Sciatic nerve (tissue), 2 donors: Measurements from ENCODE around the gene MECP2. TPM values are rescaled to one million over a fixed set of nuclear protein-coding genes. Genes with fewer than 3 reads are reported as not detected.

Experiments used
- ATAC-seq: fragments of 200-7000 bp; cut with Tn5 transposase; one replicate; pipeline ENCODE4 v1.9.1; 2020; ENCODE audit warnings: mild to moderate bottlenecking, moderate library complexity
- DNase-seq: peaks from one replicate; pipeline ENCODE4 v3.0.0-alpha.2; 2020; ENCODE audit warnings: low spot score
- intact Hi-C: fragments of 100-400 bp; cut with DNase I; formaldehyde crosslinking; loops from one replicate; pipeline ENCODE4 v1.14.2; 2022
- total RNA-seq: library from RNA; stranded (reverse); fragmentation: NEBNext Ultra II Directional; extraction: Animal tissue kit (Norgen Biotek cat#: 25700); gene quantifications from one replicate; pipeline ENCODE4 v1.2.1, GENCODE V29; 2021
- donor health status: DM: no; HTN: no; CAD: no.
- donor health status: DM: no; HTN: no; CAD: no.

The MECP2 gene
- total RNA-seq, 1 donor from 2014 or later: 85.6 TPM

GRCh38 chrX:154117566-154117965 lies 20.0 kb upstream of the MECP2 start:
- intact Hi-C loops: no loop called here
- ATAC-seq (no peak), DNase-seq (no peak)

GRCh38 chrX:154116426-154117211 lies 19.1 kb upstream of the MECP2 start:
- intact Hi-C loops: no loop called here
- DNase-seq: no peak
- ATAC-seq: no peak

GRCh38 chrX:154115750-154116149 lies 18.2 kb upstream of the MECP2 start:
- intact Hi-C loops: no loop called here
- ATAC-seq (no peak), DNase-seq (no peak)

- intact Hi-C loops: no loop called here
- no peak for ATAC-seq
- no peak for DNase-seq
Measured at GRCh38 chrX:154115071-154115470, 17.6 kb upstream of the MECP2 start.

- intact Hi-C loops: no loop called here
- ATAC-seq (no peak), DNase-seq (no peak)
Measured at GRCh38 chrX:154114652-154115051, 17.1 kb upstream of the MECP2 start.

GRCh38 chrX:154113729-154114128 lies 16.2 kb upstream of the MECP2 start:
- DNase-seq (no peak), ATAC-seq (no peak)
- intact Hi-C loops: no loop called here

- intact Hi-C loops: no loop called here
- DNase-seq (no peak), ATAC-seq (no peak)
Measured at GRCh38 chrX:154098551-154098950, 1.0 kb upstream of the MECP2 start.

GRCh38 chrX:154097003-154097588 lies 421 bp downstream of the MECP2 start:
- intact Hi-C loops: no loop called here
- ATAC-seq: peak; percentile 83
- DNase-seq: peak; percentile 84

GRCh38 chrX:154096140-154097002 lies 1.1 kb downstream of the MECP2 start:
- intact Hi-C loops: no loop called here
- DNase-seq: no peak
- ATAC-seq: peak; percentile 58

- intact Hi-C loops: no loop called here
- no peak for DNase-seq
Measured at GRCh38 chrX:154094833-154095232, 2.7 kb downstream of the MECP2 start.

GRCh38 chrX:154093965-154094364 lies 3.6 kb downstream of the MECP2 start:
- DNase-seq (no peak), ATAC-seq (no peak)
- intact Hi-C loops: no loop called here

More at GRCh38 chrX:154094833-154095232, 2.7 kb downstream of the MECP2 start:
- no peak for ATAC-seq

GRCh38 chrX:154092371-154092770 lies 5.1 kb downstream of the MECP2 start:
- intact Hi-C loops: no loop called here
- ATAC-seq (no peak), DNase-seq (no peak)

- intact Hi-C loops: no loop called here
- no peak for ATAC-seq
- no peak for DNase-seq
Measured at GRCh38 chrX:154091678-154092077, 5.8 kb downstream of the MECP2 start.

- intact Hi-C loops: no loop called here
- DNase-seq (no peak), ATAC-seq (peak; percentile 54)
Measured at GRCh38 chrX:154090731-154091130, 6.8 kb downstream of the MECP2 start.

- intact Hi-C loops: no loop called here
Measured at GRCh38 chrX:154084449-154085300, 12.8 kb downstream of the MECP2 start.

GRCh38 chrX:154083126-154083517 lies 14.4 kb downstream of the MECP2 start:
- intact Hi-C loops: no loop called here
- DNase-seq (no peak), ATAC-seq (peak; percentile 27)

More at GRCh38 chrX:154084449-154085300, 12.8 kb downstream of the MECP2 start:
- no peak for ATAC-seq
- no peak for DNase-seq

- intact Hi-C loops: no loop called here
- peak; percentile 39 for ATAC-seq
Measured at GRCh38 chrX:154082396-154083125, 15.0 kb downstream of the MECP2 start.

GRCh38 chrX:154077101-154077500 lies 20.4 kb downstream of the MECP2 start:
- ATAC-seq (no peak), DNase-seq (no peak)
- intact Hi-C loops: no loop called here

More at GRCh38 chrX:154082396-154083125, 15.0 kb downstream of the MECP2 start:
- DNase-seq: no peak
